Smooth muscle cell (in vitro differentiated cells): ENCODE results near the gene ARHGEF17. TPM values are rescaled to one million over a fixed set of nuclear protein-coding genes. Genes with fewer than 3 reads are reported as not detected.

ENCODE experiments used
- DNase-seq: peaks from one replicate; lab custom pipeline; 2025; ENCODE audit not compliant: unreplicated experiment; lab: John Stamatoyannopoulos, UW
- H2AFZ ChIP-seq: fragments of 200-600 bp; sonication (generic); 2 replicates; pipeline ENCODE4 v1.6.0; 2016; ENCODE audit warnings: antibody characterized with exemption, low read depth, mild to moderate bottlenecking
- H3F3A ChIP-seq: fragments of 200-600 bp; sonication (generic); 2 replicates; pipeline ENCODE4 v1.6.0; 2017; ENCODE audit warnings: antibody characterized with exemption, low read depth
- H3K27ac ChIP-seq: fragments of 200-600 bp; sonication (generic); 2 replicates; pipeline ENCODE4 v1.5.1; 2016; ENCODE audit warnings: low read depth, mild to moderate bottlenecking
- H3K27me3 ChIP-seq: fragments of 200-600 bp; sonication (generic); 2 replicates; pipeline ENCODE4 v1.6.1; 2016; ENCODE audit warnings: low read depth, mild to moderate bottlenecking
- H3K36me3 ChIP-seq: fragments of 200-600 bp; sonication (generic); 2 replicates; pipeline ENCODE4 v1.5.1; 2016; ENCODE audit warnings: low read depth
- H3K4me1 ChIP-seq: fragments of 200-600 bp; sonication (generic); 2 replicates; pipeline ENCODE4 v1.5.1; 2016; ENCODE audit warnings: low read depth
- H3K4me2 ChIP-seq: fragments of 200-600 bp; sonication (generic); 2 replicates; pipeline ENCODE4 v1.6.0; 2016; ENCODE audit warnings: mild to moderate bottlenecking
- H3K4me3 ChIP-seq: fragments of 200-600 bp; sonication (generic); 2 replicates; pipeline ENCODE4 v1.5.1; 2016; ENCODE audit warnings: mild to moderate bottlenecking
- H3K79me2 ChIP-seq: fragments of 200-600 bp; sonication (generic); 2 replicates; pipeline ENCODE4 v1.6.0; 2016; ENCODE audit warnings: low read depth, mild to moderate bottlenecking
- H3K9ac ChIP-seq: fragments of 200-600 bp; sonication (generic); 2 replicates; pipeline ENCODE4 v1.6.0; 2016; ENCODE audit warnings: low read depth
- H3K9me3 ChIP-seq: fragments of 200-600 bp; sonication (generic); replicated peaks from 2 replicates; pipeline ENCODE4 v1.5.1; 2016; ENCODE audit warnings: low read depth
- H4K20me1 ChIP-seq: fragments of 200-600 bp; sonication (generic); 2 replicates; pipeline ENCODE4 v1.6.0; 2016; ENCODE audit warnings: low read depth
- CTCF ChIP-seq: fragments of 200-600 bp; sonication (generic); IDR thresholded peaks from 2 replicates; pipeline ENCODE4 v1.5.1; 2017; ENCODE audit warnings: borderline replicate concordance, mild to moderate bottlenecking, antibody characterized with exemption; ENCODE audit not compliant: insufficient read depth, poor library complexity, severe bottlenecking
- WGBS: methylation state at CpG from one replicate; pipeline ENCODE4 v1.1.7; 2016; ENCODE audit warnings: low lambda C conversion rate; 5-methylcytosine and 5-hydroxymethylcytosine counted together
- polyA plus RNA-seq: library from polyadenylated mRNA; unstranded; fragments of >200 nt; fragmentation: Nextera tagmentation; extraction: Ambion mirVana; gene quantifications from 2 replicates; pipeline ENCODE4 v1.2.1, GENCODE V29; 2016
- total RNA-seq: library from RNA; depleted of rRNA; stranded (reverse); fragments of >200 nt; gene quantifications from 2 replicates; pipeline ENCODE4 v1.2.3, GENCODE V29; 2014

Gene ARHGEF17
- total and polyA plus RNA-seq, 2 experiments from 2014 or later, result 18.0 to 27.8 TPM

GRCh38 chr11:73394416-73395296 is 86.6 kb downstream of the ARHGEF17 start:
- DNase-seq, result no peak
- Histone ChIP-seq H3F3A (no peaks in the 10 kb centered on the region), H3K4me1 (no peaks in the 10 kb centered on the region), H3K4me3 (no peak overlapping the region), H3K9me3 (no peaks in the 10 kb centered on the region), H4K20me1 (peaks cover 29% of the 10 kb centered on the region), H3K4me2 (no peak overlapping the region), H3K27ac (no peak overlapping the region), H2AFZ (no peak overlapping the region), H3K36me3 (no peaks in the 10 kb centered on the region), H3K27me3 (no peaks in the 10 kb centered on the region), H3K79me2 (no peaks in the 10 kb centered on the region), H3K9ac (no peak overlapping the region)
- 96% methylated on average over 34 of the region's 34 CpGs for WGBS
- TF ChIP-seq CTCF, result no peak

- no peaks in the 10 kb centered on the region for H3K9me3 ChIP-seq
- H3K4me3 ChIP-seq, result no peak overlapping the region
- no peak for DNase-seq
- H3K27ac ChIP-seq, result no peak overlapping the region
- TF ChIP-seq CTCF, result no peak
- H3K36me3 ChIP-seq, result no peaks in the 10 kb centered on the region
- 95% methylated on average over 21 of the region's 22 CpGs for WGBS
- H3K79me2 ChIP-seq, result no peaks in the 10 kb centered on the region
- no peaks in the 10 kb centered on the region for H3K27me3 ChIP-seq
- H3K9ac ChIP-seq, result no peak overlapping the region
- no peaks in the 10 kb centered on the region for H3F3A ChIP-seq
- H3K4me1 ChIP-seq, result no peaks in the 10 kb centered on the region
- no peak overlapping the region for H3K4me2 ChIP-seq
- no peak overlapping the region for H2AFZ ChIP-seq
- peaks cover 20% of the 10 kb centered on the region for H4K20me1 ChIP-seq
Measured at GRCh38 chr11:73395297-73396208, 87.5 kb downstream of the ARHGEF17 start.

GRCh38 chr11:73396251-73396930 is 88.3 kb downstream of the ARHGEF17 start:
- H4K20me1 ChIP-seq, result peaks cover 14% of the 10 kb centered on the region
- H2AFZ ChIP-seq, result no peak overlapping the region
- H3K27ac ChIP-seq, result no peak overlapping the region
- H3K9me3 ChIP-seq, result no peaks in the 10 kb centered on the region
- no peak overlapping the region for H3K9ac ChIP-seq
- H3K4me2 ChIP-seq, result no peak overlapping the region
- no peaks in the 10 kb centered on the region for H3K4me1 ChIP-seq
- H3K36me3 ChIP-seq, result no peaks in the 10 kb centered on the region
- TF ChIP-seq CTCF, result no peak
- DNase-seq, result no peak
- H3K27me3 ChIP-seq, result no peaks in the 10 kb centered on the region
- no peaks in the 10 kb centered on the region for H3K79me2 ChIP-seq
- no peaks in the 10 kb centered on the region for H3F3A ChIP-seq
- H3K4me3 ChIP-seq, result no peak overlapping the region
- WGBS, result 90% methylated on average over 6 of the region's 6 CpGs
